ENCODE data around the gene TRIP12.

- TF ChIP-seq JUN (IDR thresholded peaks at IDR 0.05) (no peak), RARB (CRISPR knock-in tag; IDR thresholded peaks at IDR 0.05) (no peak), POLR2A (IDR thresholded peaks at IDR 0.05; ENCODE audit: low read length) (no peak), ESRRA (IDR thresholded peaks at IDR 0.05; ENCODE audit: borderline replicate concordance, low read length) (no peak), HEYL (CRISPR knock-in tag; IDR thresholded peaks at IDR 0.05) (no peak), SMC3 (IDR thresholded peaks at IDR 0.05) (no peak), CHD4 (IDR thresholded peaks at IDR 0.05; ENCODE audit: borderline replicate concordance) (no peak)
- TF ChIP-seq, protein P1, sequence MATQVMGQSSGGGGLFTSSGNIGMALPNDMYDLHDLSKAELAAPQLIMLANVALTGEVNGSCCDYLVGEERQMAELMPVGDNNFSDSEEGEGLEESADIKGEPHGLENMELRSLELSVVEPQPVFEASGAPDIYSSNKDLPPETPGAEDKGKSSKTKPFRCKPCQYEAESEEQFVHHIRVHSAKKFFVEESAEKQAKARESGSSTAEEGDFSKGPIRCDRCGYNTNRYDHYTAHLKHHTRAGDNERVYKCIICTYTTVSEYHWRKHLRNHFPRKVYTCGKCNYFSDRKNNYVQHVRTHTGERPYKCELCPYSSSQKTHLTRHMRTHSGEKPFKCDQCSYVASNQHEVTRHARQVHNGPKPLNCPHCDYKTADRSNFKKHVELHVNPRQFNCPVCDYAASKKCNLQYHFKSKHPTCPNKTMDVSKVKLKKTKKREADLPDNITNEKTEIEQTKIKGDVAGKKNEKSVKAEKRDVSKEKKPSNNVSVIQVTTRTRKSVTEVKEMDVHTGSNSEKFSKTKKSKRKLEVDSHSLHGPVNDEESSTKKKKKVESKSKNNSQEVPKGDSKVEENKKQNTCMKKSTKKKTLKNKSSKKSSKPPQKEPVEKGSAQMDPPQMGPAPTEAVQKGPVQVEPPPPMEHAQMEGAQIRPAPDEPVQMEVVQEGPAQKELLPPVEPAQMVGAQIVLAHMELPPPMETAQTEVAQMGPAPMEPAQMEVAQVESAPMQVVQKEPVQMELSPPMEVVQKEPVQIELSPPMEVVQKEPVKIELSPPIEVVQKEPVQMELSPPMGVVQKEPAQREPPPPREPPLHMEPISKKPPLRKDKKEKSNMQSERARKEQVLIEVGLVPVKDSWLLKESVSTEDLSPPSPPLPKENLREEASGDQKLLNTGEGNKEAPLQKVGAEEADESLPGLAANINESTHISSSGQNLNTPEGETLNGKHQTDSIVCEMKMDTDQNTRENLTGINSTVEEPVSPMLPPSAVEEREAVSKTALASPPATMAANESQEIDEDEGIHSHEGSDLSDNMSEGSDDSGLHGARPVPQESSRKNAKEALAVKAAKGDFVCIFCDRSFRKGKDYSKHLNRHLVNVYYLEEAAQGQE (IDR thresholded peaks at IDR 0.05), result no peak
- TF ChIP-seq, protein P2, sequence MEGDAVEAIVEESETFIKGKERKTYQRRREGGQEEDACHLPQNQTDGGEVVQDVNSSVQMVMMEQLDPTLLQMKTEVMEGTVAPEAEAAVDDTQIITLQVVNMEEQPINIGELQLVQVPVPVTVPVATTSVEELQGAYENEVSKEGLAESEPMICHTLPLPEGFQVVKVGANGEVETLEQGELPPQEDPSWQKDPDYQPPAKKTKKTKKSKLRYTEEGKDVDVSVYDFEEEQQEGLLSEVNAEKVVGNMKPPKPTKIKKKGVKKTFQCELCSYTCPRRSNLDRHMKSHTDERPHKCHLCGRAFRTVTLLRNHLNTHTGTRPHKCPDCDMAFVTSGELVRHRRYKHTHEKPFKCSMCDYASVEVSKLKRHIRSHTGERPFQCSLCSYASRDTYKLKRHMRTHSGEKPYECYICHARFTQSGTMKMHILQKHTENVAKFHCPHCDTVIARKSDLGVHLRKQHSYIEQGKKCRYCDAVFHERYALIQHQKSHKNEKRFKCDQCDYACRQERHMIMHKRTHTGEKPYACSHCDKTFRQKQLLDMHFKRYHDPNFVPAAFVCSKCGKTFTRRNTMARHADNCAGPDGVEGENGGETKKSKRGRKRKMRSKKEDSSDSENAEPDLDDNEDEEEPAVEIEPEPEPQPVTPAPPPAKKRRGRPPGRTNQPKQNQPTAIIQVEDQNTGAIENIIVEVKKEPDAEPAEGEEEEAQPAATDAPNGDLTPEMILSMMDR (IDR thresholded peaks at IDR 0.05), result no peak
These were observed 49.5 kb upstream of the TRIP12 start for GRCh38 chr2:229971298-229971790.
